ENCODE data around the gene ARHGAP20. TPM values are rescaled to one million over a fixed set of nuclear protein-coding genes. Genes with fewer than 3 reads are reported as not detected.

ARHGAP20 gene
- total RNA-seq, 1 experiment from 2014 or later = 0.04 TPM

DNA sequence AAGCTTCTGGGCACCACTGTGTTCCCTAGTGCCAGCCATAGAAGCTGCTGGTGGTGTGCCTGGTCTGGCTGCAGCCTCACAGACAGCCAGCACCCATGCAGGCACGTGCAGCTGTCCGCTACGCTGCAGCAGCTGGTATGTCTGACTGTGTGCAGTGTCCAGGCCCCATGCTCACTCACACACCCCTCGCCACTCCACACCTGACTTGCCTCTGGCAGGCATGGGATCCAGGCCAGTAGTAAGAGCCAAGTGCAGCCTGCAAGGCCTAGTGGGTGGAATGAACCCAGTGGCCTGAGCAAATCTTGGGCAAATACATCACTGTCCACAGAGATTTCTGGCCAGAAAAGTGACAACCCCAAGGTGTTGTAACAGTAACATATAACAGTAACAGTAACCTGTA, 111.9 kb downstream of the ARHGAP20 start:
- Mint-ChIP-seq H3K36me3 (ENCODE audit: insufficient read depth in 1 of 3, low read depth in 3 of 3) (no peaks in the 10 kb centered on the region; a peak in 1 of 7 replicates), H3K9me3 (peaks cover 0 to 4% of the 10 kb centered on the region in 2 experiments; a peak in 2 of 5 replicates), H3K4me1 (no peaks in the 10 kb centered on the region), H3K4me3 (no peak overlapping the region), H3K27ac (no peak overlapping the region), H3K27me3 (ENCODE audit: low read depth) (no peaks in the 10 kb centered on the region; the same call in 1 of the 2 replicates)
- no CpG with 5 or more reads among the region's 4 CpGs for WGBS (ENCODE audit: extremely low coverage, insufficient read length, low lambda C conversion rate)
- H2BK12ac ChIP-seq (ENCODE audit: insufficient read length, low read depth, low read length) = no peak overlapping the region
- H3K9ac ChIP-seq (ENCODE audit: extremely low read depth, insufficient read length, low read length) = no peak overlapping the region
- H4K91ac ChIP-seq (ENCODE audit: insufficient read length, low read depth, low read length) = no peak overlapping the region
- H3K23ac ChIP-seq (ENCODE audit: insufficient read length, low read depth, low read length) = no peak overlapping the region
- H4K8ac ChIP-seq (replicated peaks; ENCODE audit: insufficient read length, low read depth, low read length) = no peak overlapping the region
- no peaks in the 10 kb centered on the region for H3K23me2 ChIP-seq (ENCODE audit: insufficient read length, low read depth, low read length, poor library complexity, severe bottlenecking)
- H2BK15ac ChIP-seq (ENCODE audit: low read depth, low read length) = no peak overlapping the region; the same call in 1 of the 2 replicates
- H2BK20ac ChIP-seq (ENCODE audit: low read depth, low read length, poor library complexity, severe bottlenecking) = no peak overlapping the region
- TF ChIP-seq, protein P1, sequence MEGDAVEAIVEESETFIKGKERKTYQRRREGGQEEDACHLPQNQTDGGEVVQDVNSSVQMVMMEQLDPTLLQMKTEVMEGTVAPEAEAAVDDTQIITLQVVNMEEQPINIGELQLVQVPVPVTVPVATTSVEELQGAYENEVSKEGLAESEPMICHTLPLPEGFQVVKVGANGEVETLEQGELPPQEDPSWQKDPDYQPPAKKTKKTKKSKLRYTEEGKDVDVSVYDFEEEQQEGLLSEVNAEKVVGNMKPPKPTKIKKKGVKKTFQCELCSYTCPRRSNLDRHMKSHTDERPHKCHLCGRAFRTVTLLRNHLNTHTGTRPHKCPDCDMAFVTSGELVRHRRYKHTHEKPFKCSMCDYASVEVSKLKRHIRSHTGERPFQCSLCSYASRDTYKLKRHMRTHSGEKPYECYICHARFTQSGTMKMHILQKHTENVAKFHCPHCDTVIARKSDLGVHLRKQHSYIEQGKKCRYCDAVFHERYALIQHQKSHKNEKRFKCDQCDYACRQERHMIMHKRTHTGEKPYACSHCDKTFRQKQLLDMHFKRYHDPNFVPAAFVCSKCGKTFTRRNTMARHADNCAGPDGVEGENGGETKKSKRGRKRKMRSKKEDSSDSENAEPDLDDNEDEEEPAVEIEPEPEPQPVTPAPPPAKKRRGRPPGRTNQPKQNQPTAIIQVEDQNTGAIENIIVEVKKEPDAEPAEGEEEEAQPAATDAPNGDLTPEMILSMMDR (conservative IDR thresholded peaks at IDR 0.05) = no peak
- no peak overlapping the region for H3K4me2 ChIP-seq (ENCODE audit: insufficient read depth, insufficient read length, low read length)
- no peaks in the 10 kb centered on the region for H4K20me1 ChIP-seq (ENCODE audit: control insufficient read depth, insufficient read depth, insufficient read length)
- no peak overlapping the region for H3T11ph ChIP-seq (ENCODE audit: low read length)
- no peak overlapping the region for H3K18ac ChIP-seq (ENCODE audit: insufficient read length, low read depth, low read length)
- H2BK5ac ChIP-seq (ENCODE audit: insufficient read length, low read length) = no peak overlapping the region
- H3K79me2 ChIP-seq (ENCODE audit: insufficient read depth, low read length) = no peaks in the 10 kb centered on the region
- peak overlapping the region; percentile 26 for H4K5ac ChIP-seq (ENCODE audit: insufficient read length, low read depth, low read length)
- H3K27ac ChIP-seq (ENCODE audit: insufficient read length, low read depth, low read length) = no peak overlapping the region
- H3K14ac ChIP-seq (ENCODE audit: insufficient read depth, low read length) = 0 out of 2 replicates have a peak overlapping the region, but pooled peaks have one; percentile 9
- DNase-seq = no peak
- H2AFZ ChIP-seq (ENCODE audit: low read length) = no peak overlapping the region
- H3K4me1 ChIP-seq (ENCODE audit: insufficient read depth, low read length) = no peaks in the 10 kb centered on the region
- no peak overlapping the region for H3K4ac ChIP-seq (ENCODE audit: low read depth, low read length)
- H3K56ac ChIP-seq (ENCODE audit: insufficient read length, low read depth, low read length) = no peak overlapping the region
- no peaks in the 10 kb centered on the region for H3K27me3 ChIP-seq (ENCODE audit: insufficient read depth, low read length)
- no peak overlapping the region for H2AK5ac ChIP-seq (ENCODE audit: insufficient read length, low read length)
- H3K79me1 ChIP-seq (ENCODE audit: insufficient read depth, low read depth, low read length, poor library complexity, severe bottlenecking) = no peaks in the 10 kb centered on the region
- no peaks in the 10 kb centered on the region for H3K9me3 ChIP-seq (ENCODE audit: control insufficient read depth, low read depth, low read length)
- H2BK120ac ChIP-seq (ENCODE audit: low read depth, low read length, poor library complexity, severe bottlenecking) = no peak overlapping the region

Data from H9 (cell line).